HAP-1 (cell line): ENCODE data around the gene TBC1D22A.
"Not testable (repeated sequence)": the region's sequence is repeated elsewhere in the genome, so short reads cannot be mapped to it uniquely, and the experiment has no call there.

Source experiments
- DNase-seq, 2 experiments: peaks; one replicate each; pipeline ENCODE4 v3.0.0-alpha.2; 2016 to 2020; ENCODE audit warnings: low spot score in 2 of 2
- H3K27me3 ChIP-seq: fragments of 250-450 bp; sonication (Bioruptor Pico); 2 replicates; pipeline ENCODE4 v1.5.1; 2020; ENCODE audit warnings: low read depth, mild to moderate bottlenecking, moderate library complexity
- H3K36me3 ChIP-seq: fragments of 250-450 bp; sonication (Bioruptor Pico); replicated peaks from 2 replicates; pipeline ENCODE4 v1.5.1; 2020; ENCODE audit warnings: mild to moderate bottlenecking
- H3K4me1 ChIP-seq: fragments of 250-450 bp; sonication (Bioruptor Pico); 2 replicates; pipeline ENCODE4 v1.5.1; 2020; ENCODE audit warnings: mild to moderate bottlenecking
- H3K4me3 ChIP-seq: fragments of 250-450 bp; sonication (Bioruptor Pico); 2 replicates; pipeline ENCODE4 v1.5.1; 2020; ENCODE audit warnings: mild to moderate bottlenecking, moderate library complexity
- H3K9me3 ChIP-seq: fragments of 250-450 bp; sonication (Bioruptor Pico); 2 replicates; pipeline ENCODE4 v1.5.1; 2020; ENCODE audit warnings: mild to moderate bottlenecking, moderate library complexity
- in situ Hi-C: fragments of 300-500 bp; cut with MboI; formaldehyde crosslinking; loops from 3 replicates; pipeline ENCODE4 v1.14.3; 2020; ENCODE audit warnings: low sequenced_read_pairs, inconsistent platforms, mixed read lengths

TBC1D22A gene

GRCh38 chr22:47159592-47159991 is 397.1 kb downstream of the TBC1D22A start:
- Histone ChIP-seq H3K9me3 (no peaks in the 10 kb centered on the region), H3K4me3 (no peak overlapping the region), H3K27me3 (no peaks in the 10 kb centered on the region), H3K4me1 (no peaks in the 10 kb centered on the region), H3K36me3 (no peaks in the 10 kb centered on the region)
- in situ Hi-C loops = no loop called here
- DNase-seq = no peak

GRCh38 chr22:47160141-47160541 is 397.7 kb downstream of the TBC1D22A start:
- in situ Hi-C loops = no loop called here

DNA sequence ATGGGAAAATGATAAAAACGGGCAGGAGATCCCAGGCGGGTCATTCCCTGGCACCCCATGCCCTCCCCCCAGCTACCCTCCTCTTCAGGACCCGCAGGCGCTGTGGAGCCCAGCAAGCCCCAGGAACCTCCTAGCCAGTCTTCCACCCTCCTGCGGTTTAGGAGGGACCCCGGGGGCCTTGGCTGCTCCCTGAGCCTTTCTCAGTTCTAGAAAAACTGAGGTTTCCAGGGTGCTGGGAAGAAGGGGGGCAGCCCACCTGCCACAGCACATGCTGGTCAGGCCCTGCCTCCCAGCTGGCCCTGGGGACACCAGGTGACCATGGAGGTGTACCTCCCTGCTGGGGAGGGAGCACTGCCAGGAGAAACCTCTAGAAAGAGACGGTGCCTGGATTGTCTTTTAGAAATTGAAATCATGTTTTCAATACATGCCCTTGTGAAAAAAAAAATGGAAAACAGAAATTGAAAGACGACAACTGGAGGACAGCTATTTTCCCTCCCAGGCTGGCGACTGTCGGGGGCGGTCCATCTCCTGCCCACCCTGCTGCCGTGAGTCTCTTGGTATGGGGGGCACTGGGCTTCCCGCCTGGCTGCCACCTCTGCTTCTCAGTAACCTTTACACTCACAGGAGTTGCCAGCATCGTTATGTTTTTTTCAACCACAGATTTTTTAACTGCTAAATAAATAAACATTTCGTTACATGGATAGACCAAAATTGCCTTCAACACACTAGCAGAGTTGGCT is 398.5 kb downstream of the TBC1D22A start:
- DNase-seq = no peak
- Histone ChIP-seq H3K4me1 (no peaks in the 10 kb centered on the region), H3K9me3 (no peaks in the 10 kb centered on the region), H3K36me3 (no peaks in the 10 kb centered on the region), H3K4me3 (no peak overlapping the region), H3K27me3 (no peaks in the 10 kb centered on the region)
- in situ Hi-C loops = no loop called here

More at GRCh38 chr22:47160141-47160541, 397.7 kb downstream of the TBC1D22A start:
- no peak overlapping the region for H3K4me3 ChIP-seq
- no peaks in the 10 kb centered on the region for H3K36me3 ChIP-seq
- no peak for DNase-seq
- no peaks in the 10 kb centered on the region for H3K9me3 ChIP-seq
- H3K4me1 ChIP-seq = no peaks in the 10 kb centered on the region
- no peaks in the 10 kb centered on the region for H3K27me3 ChIP-seq

- Histone ChIP-seq H3K27me3 (no peaks in the 10 kb centered on the region), H3K4me1 (no peaks in the 10 kb centered on the region), H3K9me3 (no peaks in the 10 kb centered on the region), H3K4me3 (no peak overlapping the region), H3K36me3 (no peaks in the 10 kb centered on the region)
- in situ Hi-C loops = no loop called here
- no peak for DNase-seq
These were observed 399.2 kb downstream of the TBC1D22A start for GRCh38 chr22:47161631-47162030.

DNA sequence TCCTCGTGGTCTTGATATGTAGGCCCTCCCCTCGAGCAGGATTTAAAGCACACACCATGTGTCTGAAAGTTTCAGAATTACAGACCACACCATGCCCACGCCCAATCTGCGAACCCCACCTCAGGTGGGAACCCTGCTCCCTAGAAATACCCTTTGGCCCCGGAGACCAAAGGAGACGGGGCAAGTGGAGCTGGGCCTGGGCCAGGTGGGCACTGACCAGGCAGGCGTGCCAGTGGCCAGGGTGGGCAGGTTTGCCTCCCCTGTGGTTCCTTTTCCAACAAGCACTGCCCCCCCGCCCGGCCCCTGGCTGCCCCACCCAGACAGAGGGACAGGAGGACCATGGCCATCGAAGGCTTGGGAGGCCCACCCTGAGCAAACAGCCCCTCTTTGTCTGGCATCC is 400.4 kb downstream of the TBC1D22A start:
- Histone ChIP-seq H3K36me3 (no peaks in the 10 kb centered on the region), H3K4me3 (no peak overlapping the region), H3K9me3 (no peaks in the 10 kb centered on the region), H3K4me1 (no peaks in the 10 kb centered on the region), H3K27me3 (no peaks in the 10 kb centered on the region)
- no peak for DNase-seq
- in situ Hi-C loops = no loop called here

DNA sequence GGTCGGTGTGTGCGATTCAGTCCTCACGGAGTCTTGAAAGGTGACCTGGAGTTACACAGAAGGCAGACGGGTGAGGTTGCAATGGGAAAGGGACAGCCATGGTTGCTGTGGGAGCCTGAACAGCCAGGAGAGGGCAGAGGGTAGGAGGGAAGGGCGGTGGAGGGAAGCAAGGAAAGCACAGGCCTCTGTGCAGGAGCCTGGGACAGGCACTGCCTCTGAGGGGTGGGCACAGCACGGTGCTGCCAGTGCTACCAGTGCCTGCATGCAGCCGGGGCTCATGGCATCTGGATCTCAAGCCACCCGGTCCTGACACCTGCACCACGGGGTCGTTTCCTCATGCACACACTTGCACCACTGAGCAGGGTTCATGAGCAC is 401.0 kb downstream of the TBC1D22A start:
- Histone ChIP-seq H3K9me3 (no peaks in the 10 kb centered on the region), H3K27me3 (no peaks in the 10 kb centered on the region), H3K4me1 (no peaks in the 10 kb centered on the region), H3K36me3 (no peaks in the 10 kb centered on the region), H3K4me3 (no peak overlapping the region)
- no peak for DNase-seq
- in situ Hi-C loops = no loop called here

DNA sequence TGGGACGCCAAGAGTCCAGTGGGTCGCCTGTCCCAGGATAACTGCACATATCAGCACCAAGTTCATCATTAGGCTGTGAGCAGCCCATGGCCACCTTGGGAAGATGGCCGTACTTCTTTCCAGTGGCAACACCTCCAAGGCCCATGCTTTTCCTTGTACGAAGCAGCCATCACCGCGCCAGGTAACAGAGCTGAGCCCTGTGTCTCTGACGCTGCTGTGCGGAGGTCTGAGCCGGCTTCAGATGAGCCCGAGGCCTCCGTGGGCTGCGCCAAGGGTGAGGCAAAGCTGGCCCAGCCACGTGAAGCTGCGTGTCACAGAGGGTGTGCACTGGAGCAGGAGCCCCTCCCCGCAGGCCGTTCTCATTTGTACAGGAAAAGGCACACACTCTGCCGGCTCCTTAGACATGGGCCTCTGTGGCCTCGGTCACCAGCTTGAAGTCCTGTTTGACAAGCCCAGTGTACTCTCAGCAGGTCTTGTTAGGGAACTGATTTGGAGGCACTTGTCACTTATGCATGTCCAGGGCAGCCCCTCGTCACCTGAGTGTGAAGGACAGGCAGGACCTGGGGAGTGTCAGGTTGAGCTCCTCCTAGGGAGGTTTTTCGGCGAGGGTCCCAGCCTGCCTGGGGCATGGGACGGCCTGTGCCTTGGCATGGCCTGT is 401.5 kb downstream of the TBC1D22A start:
- H3K4me1 ChIP-seq = no peaks in the 10 kb centered on the region
- DNase-seq = no peak
- H3K4me3 ChIP-seq = no peak overlapping the region
- H3K27me3 ChIP-seq = no peaks in the 10 kb centered on the region
- H3K9me3 ChIP-seq = no peaks in the 10 kb centered on the region
- in situ Hi-C loops = no loop called here
- H3K36me3 ChIP-seq = no peaks in the 10 kb centered on the region

DNA sequence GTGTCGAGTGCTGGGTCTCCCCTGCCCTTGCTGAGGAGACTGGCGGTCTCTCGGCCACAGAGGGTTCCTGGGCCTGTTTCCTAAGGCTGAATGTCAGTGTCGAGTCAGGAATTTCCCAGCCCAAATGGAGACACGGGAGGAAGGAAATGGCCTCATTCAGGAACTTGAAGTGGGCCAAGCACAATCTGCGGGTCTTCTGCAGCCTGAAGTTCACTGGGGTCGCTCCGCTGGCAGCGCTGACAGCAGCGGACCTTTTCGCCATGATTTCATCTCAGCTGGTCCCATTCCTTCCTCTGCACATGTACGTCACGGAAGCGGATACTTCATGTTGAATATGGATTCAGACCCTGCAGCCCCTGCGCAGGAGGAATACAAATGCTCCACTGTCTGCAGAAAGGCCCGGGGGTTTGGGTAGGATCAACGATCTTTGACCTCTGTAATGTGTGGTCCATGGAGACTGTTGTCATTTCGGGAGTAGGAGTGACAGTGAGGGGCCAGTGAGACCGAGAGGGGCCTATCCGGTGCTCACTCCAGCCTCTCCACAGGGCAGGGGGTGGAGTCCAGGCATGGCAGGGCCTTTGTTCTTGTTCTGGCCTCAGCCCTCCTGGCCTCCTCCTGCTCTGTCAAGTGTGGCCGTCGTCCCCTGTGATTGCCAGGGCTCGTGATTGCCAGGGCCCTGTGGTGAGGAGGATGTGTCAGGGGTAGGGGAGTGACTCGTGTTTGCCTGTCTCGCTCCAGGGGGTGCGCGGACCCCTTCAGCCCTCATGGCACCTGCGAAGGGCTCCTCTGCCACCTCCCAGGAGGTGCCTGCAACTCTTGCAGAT is 402.3 kb downstream of the TBC1D22A start:
- Histone ChIP-seq H3K9me3 (no peaks in the 10 kb centered on the region), H3K27me3 (no peaks in the 10 kb centered on the region), H3K36me3 (no peaks in the 10 kb centered on the region), H3K4me3 (no peak overlapping the region), H3K4me1 (no peaks in the 10 kb centered on the region)
- DNase-seq = no peak
- in situ Hi-C loops = no loop called here

DNA sequence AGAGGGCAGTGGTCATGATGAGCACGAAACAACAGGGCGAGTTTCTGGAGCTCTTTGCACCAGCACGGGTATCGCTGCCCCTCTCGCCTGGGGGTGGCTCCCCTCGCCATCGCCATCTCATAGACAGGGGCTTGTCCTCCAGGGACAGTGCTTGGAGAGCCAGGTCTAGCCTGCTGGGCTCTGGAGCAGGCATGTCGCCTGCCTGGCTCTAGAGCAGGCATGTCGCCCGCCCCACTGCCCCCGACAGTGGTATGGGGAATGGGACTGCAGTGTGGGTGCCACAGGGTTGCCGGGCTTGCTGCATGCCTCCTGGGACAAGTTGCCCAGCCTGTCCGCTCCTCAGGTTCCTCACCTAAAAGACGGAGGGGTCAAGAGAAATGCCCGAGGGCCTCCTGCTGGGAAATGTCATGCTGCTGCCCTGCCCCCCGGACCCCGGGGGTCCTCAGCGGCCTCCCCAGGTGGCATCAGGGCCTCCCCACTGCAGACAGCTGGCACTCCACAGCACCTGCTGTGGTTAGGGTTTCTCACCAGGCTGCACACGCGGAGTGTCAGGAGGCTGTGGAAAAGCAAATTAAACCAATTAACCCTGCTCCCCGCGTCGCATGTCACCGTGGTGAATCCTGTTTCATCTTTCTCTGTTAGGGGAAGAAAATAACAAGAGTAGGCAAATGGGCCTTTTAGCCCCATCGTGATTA is 403.0 kb downstream of the TBC1D22A start:
- no peaks in the 10 kb centered on the region for H3K4me1 ChIP-seq
- no peak for DNase-seq
- no peak overlapping the region for H3K4me3 ChIP-seq
- no peaks in the 10 kb centered on the region for H3K27me3 ChIP-seq
- no peaks in the 10 kb centered on the region for H3K36me3 ChIP-seq
- in situ Hi-C loops = no loop called here
- H3K9me3 ChIP-seq = no peaks in the 10 kb centered on the region

DNA sequence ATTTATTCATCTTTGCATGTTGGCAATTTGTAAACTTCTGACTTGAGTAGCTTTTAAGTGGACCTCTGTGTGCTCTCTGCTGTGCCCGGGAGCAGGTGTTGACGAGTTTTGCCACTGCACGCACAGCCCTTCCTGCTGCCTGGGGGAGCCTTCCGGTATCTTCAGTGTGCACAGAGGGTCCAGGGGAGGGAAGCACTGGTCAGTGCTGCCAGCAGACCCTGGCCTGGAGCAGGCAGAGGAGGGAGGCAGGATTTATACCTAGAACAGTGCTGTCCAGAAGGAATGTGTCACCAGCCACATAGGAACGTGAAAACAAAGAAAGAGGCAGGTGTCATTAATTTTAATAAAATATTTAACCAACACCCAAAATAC is 403.6 kb downstream of the TBC1D22A start:
- in situ Hi-C loops = no loop called here
- no peaks in the 10 kb centered on the region for H3K4me1 ChIP-seq
- no peak for DNase-seq
- no peaks in the 10 kb centered on the region for H3K36me3 ChIP-seq
- H3K9me3 ChIP-seq = no peaks in the 10 kb centered on the region
- no peaks in the 10 kb centered on the region for H3K27me3 ChIP-seq
- no peak overlapping the region for H3K4me3 ChIP-seq

GRCh38 chr22:47166446-47167016 is 404.1 kb downstream of the TBC1D22A start:
- no peaks in the 10 kb centered on the region for H3K27me3 ChIP-seq
- no peaks in the 10 kb centered on the region for H3K36me3 ChIP-seq
- H3K4me1 ChIP-seq = no peaks in the 10 kb centered on the region
- DNase-seq = no peak
- H3K9me3 ChIP-seq = no peaks in the 10 kb centered on the region
- H3K4me3 ChIP-seq = no peak overlapping the region
- in situ Hi-C loops = no loop called here

DNA sequence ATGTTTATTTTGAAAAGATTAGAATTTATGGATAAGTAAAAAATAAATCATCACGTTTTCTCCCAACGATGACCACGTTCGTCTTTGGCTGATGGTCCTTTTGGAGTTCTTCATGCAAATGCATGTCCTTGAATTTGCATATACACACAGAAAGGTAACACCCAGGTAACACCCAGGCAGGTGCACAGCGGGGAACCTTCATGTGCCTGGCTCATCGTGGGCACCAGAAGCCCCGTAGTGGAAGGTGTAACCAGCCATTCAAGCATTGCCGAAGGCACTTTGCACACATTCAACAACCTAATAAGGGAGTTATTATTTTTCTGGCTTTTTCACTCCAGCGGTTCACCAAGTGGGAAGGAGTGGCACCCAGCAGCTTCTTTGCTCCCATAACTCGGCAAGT is 404.6 kb downstream of the TBC1D22A start:
- H3K4me1 ChIP-seq = no peaks in the 10 kb centered on the region
- H3K27me3 ChIP-seq = no peaks in the 10 kb centered on the region
- H3K9me3 ChIP-seq = no peaks in the 10 kb centered on the region
- H3K36me3 ChIP-seq = no peaks in the 10 kb centered on the region
- no peak for DNase-seq
- no peak overlapping the region for H3K4me3 ChIP-seq
- in situ Hi-C loops = no loop called here

DNA sequence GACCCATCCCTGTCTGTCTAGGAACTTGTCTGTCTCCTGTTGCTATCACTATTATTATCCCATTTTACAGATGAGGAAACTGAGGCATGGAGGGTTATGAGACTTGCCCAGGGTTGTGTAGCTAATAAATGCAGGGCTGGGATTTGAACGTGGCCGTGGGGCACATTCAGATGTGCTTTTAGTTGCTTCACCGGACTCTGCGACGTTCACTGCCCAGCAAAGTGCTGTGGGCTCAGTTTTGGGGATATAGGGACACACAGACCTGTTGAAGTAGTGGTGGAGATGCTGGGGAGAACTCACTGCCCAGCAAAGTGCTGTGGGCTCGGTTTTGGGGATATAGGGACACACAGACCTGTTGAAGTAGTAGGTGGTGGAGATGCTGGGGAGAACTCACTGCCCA is 405.5 kb downstream of the TBC1D22A start:
- DNase-seq, H3K4me1 ChIP-seq, H3K36me3 ChIP-seq, H3K9me3 ChIP-seq, H3K27me3 ChIP-seq, H3K4me3 ChIP-seq, in situ Hi-C loops: not testable (repeated sequence)
